NCI-H2081 (cell line): ENCODE results near the gene ZFYVE1.
"Not testable (repeated sequence)": the region's sequence is repeated elsewhere in the genome, so short reads cannot be mapped to it uniquely, and the experiment has no call there.

Experiments
- DNase-seq, 2 experiments: peaks; one replicate each; lab custom pipeline; 2025; lab: John Stamatoyannopoulos, UW

Gene ZFYVE1, protein sequence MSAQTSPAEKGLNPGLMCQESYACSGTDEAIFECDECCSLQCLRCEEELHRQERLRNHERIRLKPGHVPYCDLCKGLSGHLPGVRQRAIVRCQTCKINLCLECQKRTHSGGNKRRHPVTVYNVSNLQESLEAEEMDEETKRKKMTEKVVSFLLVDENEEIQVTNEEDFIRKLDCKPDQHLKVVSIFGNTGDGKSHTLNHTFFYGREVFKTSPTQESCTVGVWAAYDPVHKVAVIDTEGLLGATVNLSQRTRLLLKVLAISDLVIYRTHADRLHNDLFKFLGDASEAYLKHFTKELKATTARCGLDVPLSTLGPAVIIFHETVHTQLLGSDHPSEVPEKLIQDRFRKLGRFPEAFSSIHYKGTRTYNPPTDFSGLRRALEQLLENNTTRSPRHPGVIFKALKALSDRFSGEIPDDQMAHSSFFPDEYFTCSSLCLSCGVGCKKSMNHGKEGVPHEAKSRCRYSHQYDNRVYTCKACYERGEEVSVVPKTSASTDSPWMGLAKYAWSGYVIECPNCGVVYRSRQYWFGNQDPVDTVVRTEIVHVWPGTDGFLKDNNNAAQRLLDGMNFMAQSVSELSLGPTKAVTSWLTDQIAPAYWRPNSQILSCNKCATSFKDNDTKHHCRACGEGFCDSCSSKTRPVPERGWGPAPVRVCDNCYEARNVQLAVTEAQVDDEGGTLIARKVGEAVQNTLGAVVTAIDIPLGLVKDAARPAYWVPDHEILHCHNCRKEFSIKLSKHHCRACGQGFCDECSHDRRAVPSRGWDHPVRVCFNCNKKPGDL

DNA sequence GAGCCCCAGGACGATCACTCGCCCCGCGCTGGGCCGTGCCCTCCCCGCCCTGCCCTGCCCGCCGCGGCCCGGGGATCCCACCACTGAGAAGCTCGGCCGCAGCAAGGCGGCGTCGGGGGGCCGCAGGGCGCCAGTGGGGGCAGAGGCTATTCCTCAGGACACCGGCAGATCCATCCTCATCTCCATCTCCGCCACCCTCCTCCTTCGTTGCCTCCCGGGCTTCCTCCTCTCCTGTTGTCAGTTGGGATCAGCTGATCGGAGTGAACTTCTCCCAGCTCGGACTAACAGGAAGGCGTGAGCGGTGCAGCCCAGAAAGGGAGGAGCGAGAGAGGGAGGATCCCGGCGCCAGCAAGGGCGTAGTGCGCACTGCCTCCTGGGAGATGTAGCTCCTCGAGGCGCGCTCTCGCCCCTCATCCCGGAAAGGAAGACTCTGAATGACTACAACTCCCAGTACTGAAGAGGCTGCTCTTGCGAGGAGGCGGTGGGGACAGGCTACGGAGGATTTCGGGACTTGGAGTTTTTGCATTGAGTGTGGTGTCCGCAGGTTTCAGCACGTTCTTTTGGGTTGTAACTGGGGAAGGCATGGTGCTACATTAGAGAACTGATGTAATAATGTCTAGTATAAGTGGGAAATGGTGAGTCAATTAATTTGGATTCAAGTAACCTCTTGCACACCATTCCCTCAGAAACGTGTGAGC lies at the start of gene ZFYVE1:
ZFYVE1 (minus strand) TSS at position 262 of the 698 bp plus-strand sequence. CDS start 2,598 bp downstream, outside the sequence.
- DNase-seq: peak; percentile 96 to 98

DNA sequence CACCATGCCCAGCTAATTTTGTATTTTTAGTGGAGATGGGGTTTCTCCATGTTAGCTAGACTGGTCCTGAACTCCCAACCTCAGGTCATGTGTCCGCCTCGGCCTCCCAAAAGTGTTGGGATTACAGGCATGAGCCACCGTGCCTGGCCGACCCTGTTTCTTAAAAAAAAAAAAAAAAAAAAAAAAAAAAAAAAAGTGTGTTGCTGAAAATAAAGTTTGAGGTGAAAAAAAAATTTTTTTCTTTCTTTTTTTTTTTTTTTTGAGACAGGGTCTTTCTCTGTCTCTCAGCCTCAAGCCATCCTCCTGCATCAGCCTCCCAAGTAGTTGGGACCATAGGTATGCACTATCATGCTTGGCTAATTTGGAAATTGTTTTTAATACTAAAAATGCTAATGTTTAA lies 42.7 kb upstream of the ZFYVE1 start:
- no peak for DNase-seq

DNA sequence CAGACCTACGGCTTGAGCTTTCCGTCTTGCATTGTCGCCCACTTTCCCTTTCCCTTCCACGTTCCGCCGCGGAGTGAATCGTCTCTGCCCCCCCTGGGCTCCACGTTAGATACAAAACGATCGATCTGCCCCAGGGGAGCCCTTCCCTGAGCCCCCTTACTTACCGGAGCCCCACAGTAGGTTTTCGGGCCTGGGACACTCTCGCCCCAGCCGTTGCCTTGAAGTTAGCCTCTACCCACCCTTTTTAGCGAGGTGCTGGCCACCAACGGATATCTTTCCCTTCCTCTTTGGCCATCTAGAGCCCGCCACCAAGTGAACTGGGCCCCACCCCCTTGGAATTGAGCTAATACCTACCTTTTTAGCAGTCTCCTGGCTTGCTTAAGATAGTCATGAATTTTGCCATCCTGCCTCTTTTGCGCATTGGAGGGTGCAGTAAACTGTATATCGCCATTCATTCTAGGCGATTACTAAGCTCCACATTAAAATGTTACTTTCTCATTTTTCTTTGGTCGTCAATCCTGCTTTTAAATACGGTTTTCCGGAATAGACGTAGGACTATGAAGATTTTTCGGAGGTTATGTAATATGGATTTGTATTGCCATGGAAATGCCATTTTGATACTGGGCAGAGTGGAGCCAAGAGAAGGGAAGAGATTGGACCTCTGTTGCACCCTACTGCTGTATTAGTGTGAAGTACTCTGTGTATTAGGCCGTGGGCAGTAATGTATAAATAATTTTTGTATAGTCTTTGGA lies 32.2 kb upstream of the ZFYVE1 start:
- DNase-seq: peak in 1 of 2 experiments; percentile 27

DNA sequence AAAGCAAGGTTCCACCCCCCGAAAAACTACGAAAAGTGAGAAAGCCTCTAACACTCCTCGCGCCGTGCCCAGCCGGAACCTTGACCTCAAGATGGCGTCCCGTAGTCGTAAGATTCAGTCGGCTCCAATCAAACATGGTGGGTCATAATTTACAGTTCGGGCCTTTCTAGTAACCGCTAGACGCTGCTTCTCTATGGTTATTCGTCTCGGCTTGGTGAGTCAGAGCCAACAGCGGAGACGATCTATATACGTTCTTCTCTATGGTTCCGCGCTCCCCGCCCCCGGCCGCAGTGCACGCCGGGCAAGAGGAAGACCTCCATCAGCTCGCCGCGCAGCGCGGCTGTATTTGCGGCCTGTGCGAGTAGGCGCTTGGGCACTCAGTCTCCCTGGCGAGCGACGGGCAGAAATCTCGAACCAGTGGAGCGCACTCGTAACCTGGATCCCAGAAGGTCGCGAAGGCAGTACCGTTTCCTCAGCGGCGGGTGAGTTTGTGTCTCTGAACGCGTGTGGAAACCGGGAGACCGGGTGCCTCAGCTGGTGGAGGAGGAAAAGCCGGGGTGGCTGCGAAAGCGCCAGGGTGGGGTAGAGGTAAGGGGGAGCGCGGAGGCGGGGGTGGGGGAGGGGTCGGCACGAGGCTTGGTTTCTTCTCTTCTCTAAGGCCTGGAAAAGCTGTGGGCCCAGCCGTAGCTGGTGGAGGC lies 31.5 kb upstream of the ZFYVE1 start, which contains the start of gene RBM25:
RBM25 (plus strand) TSS at position 311 of the 698 bp plus-strand sequence. CDS start 13,108 bp downstream, outside the sequence.
- peak; percentile 96 to 99 for DNase-seq

DNA sequence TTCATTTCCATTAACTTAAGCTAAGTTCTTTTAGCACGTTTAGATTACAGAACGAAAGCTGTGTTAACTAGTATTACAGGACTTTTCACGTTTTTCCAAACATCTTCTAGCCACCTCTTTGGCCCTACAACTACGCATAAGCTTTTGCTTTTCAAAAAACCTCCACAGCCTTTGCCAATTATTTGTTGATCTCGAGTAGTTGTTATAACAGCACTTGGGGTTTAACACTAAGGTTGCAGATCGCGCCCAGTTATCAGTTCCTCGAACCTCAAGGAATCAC lies 31.0 kb upstream of the ZFYVE1 start:
- no peak for DNase-seq

DNA sequence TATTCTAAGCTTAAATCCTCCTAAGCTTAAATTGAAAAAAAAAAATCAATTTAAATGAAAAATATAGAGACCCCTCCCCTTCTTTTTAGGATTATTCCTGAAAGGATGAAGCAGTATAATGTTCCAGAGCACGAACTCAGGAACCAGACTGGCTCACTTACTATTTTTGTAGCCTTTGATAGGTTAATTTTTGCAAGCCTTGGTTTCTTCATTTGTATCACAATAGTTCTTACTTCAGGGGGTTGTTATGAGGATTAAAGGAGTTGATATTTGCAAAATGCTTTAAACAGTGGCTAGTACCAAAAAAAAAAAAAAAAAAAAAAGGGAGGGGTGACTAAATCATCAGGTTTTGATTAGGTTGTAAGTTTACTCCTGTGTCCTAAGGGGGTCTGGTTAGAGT lies 28.3 kb upstream of the ZFYVE1 start:
- DNase-seq: no peak

DNA sequence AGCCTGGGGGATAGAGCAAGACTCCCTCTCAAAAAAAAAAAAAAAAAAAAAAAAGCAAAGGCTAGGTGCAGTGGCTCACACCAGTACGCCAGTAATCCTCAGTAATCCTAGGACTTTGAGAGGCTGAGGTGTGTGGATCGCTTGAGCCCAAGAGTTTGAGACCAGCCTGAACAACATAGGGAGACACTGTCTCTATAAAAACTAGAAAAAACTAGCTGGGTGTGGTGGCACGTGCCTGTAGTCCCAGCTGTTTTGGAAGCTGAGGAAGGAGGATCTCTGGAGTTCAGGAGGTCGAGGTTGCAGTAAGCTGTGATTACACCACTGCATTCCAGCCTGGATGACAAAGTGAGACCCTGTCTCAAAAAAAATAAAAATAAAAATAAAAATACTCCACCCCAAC lies 22.5 kb upstream of the ZFYVE1 start:
- no peak for DNase-seq

DNA sequence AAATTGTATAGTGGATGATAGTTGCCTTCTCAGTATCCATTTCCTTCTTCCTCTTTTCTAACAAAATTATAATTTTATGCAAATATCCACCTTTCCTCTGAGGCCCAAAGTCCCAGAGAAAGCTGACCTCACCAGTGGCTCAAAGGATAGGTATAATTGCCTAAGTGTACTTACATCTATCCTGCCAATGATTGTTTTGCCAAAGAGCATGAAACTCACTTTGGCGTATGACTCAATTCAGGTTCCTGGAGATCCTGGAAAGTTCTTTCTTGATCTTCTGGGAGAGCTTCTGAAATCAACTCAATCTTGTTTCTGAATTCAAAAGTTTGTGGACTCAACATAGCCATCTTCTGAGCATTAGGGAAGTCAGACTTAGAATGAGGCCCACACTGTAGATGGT lies 20.9 kb upstream of the ZFYVE1 start:
- DNase-seq: no peak

DNA sequence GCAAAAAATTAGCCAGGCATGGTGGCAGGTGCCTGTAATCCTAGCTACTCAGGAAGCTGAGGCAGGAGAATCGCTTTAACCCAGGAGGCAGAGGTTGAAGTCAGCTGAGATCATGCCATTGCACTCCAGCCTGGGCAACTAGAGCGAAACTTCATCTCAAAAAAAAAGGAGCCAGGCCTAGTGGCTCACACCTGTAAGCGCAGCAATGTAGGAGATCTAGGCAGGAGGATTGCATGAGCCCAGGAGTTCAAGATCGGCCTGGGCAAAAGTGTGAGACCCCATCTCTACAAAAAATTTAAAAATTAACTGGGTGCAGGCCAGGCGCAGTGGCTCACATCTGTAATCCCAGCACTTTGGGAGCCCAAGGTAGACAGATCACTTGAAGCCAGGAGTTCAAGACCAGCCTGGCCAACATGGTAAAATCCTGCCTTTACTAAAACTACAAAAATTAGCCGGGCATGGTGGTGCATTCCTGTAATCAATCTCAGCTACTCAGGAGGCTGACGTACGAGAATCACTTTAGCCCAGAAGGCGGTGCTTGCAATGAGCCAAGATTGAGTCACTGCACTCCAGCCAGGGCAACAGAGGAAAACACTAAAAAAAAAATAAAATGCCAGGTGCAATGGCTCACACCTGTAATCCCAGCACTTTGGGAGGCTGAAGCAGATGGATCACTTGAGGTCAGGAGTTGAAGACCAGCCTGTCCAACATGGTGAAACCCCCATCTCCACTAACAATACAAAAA lies 10.0 kb upstream of the ZFYVE1 start:
- not testable (repeated sequence) for DNase-seq

DNA sequence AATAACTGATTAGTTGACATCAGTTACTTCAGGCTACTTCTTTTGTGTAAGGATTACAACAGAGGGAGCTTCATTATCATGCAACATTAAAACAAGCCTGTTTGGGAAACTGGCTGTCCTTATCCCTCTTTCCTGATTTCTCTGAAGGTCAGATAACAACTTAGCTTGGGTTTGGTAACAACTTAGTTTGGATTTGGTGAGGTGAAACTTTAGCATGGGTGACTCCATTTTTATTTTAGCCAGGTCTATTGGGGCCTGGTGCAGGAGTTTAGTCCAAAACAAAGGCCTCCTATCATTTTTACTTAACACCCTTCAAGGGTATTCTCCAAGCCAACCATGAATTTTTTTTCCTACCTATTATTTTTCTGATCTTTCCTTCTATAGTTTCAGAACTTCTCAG lies 1.1 kb upstream of the ZFYVE1 start:
- DNase-seq: no peak

DNA sequence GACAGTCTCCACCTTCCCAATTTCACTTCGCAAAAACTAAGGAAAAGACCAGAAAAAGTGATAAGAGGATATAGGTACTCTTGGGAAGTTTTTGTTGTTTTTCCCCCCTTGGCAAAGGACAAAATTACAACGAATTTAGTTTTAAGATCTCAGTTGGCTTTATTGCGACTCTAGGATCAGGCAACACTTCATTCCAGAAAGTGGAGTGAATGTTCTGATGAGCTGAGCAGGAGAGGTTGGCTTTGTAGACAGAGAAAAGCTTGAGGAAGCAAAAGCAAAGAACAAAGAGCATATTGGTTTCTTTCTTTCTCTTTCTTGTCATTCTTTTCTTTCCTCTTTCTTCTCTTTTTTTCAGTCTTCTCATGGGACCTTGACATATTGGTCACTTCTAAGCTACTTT lies 640 bp upstream of the ZFYVE1 start:
- no peak for DNase-seq

DNA sequence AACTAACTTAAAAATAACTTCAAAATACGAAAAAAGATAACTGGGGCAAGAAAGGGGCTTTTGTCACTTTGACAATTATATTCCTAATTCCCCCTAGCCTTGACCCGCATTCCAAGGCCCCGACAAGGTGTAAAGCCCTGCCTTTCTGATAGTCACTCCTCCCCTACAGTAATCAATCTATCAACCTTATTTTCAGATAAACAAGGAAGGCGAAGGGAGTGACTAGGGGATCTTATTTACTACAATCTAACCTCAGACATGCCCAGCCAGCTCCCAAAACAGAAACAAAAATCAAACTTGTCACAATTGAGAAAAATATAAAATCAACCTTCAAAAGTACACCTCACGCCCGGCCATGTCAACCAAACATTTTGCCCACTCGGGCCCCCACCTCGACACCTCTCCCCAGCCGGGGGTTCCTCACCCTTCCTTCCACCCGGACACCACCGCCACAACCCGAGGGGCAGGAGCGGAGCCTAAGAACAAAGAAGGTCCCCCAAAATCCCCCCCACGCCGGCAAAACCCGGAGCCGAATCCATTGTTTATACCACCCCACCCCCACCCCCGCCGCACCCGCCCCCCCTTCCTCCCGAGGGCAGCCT lies 562 bp downstream of the ZFYVE1 start:
- no peak for DNase-seq

DNA sequence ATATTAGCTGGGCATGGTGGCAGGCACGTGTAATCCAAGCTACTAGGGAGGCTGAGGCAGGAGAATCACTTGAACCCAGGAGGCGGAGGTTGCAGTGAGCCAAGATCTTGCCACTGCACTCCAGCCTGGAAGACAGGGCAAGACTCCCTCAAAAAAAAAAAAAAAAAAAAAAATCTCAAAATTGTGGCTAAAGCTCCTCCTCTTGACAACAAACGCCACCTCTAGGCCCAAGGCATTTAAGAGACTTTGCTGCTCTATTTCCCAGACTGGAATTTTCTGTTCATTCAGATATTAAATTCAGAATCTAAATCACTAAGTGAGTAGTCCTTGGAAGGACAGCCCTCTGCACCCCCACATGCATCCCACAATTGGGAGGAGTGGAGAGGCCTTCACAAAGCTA lies 1.4 kb downstream of the ZFYVE1 start:
- DNase-seq: no peak

DNA sequence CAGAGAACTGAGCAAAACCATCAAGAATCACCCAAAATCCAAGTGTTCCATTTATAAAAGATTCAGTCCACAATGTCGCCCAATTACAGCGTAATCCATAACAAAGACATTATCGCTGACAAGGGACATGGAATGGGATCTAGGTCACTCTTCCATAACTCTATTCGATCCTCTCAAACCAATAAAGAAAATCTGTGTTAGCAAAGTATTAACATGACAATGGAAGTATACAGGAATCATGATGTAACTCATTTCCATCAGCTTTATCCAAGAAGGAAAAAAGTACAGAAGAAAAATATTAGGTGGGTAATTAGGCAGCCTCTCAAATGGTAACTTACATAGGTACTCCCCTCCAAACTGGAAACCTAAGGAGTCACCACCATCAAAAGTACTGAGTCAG lies 4.9 kb downstream of the ZFYVE1 start:
- DNase-seq: no peak

DNA sequence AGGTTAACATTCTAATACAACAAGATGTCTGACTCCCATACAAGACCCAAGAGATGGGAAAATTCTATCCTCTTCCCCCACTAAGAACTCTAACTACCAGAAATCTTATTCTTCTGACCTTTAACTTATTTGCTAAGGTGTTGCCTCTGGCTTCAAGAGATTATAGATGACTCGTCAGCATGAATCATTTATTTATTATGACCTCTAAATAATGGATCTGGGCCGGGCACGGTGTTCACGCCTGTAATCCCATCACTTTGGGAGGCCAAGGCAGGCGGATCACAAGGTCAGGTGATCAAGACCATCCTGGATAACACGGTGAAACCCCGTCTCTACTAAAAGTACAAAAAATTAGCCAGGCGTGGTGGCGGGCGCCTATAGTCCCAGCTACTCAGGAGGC lies 10.9 kb downstream of the ZFYVE1 start:
- not testable (repeated sequence) for DNase-seq

DNA sequence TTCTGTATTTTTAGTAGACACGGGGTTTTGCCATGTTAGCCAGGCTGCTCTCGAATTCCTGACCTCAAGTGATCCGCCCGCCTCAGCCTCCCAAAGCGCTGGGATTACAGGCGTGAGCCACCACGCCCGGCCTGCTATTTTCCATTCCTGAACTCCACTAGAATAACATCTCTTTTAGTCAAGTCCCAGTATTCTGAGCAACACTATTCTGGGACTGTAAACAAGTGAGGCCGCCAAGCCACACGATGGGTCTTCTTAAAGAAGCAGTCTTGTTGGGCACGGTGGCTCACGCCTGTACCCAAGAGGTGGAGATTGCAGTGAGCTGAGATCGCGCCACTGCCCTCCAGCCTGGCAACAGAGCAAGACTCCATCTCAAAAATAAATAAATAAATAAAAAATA lies 11.4 kb downstream of the ZFYVE1 start:
- not testable (repeated sequence) for DNase-seq

DNA sequence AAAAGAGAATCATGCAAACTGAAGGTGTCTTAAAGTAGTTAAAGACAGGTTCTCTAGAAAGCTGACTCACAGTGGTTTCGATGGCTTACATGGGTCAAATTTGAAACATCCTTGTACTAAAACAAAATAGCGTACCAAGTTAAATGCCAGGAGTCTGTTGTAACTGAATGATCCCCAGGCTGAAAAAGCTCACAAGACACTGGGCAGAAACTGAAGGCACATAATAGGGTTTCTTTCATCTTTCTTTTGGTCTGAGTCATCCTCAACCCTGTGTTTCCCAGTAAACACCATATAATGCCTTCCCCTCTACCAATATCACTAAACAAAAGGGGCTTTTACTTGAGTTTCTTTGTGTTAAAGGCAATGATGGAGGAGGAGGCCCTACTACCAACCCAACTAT lies 12.8 kb downstream of the ZFYVE1 start:
- DNase-seq: no peak

DNA sequence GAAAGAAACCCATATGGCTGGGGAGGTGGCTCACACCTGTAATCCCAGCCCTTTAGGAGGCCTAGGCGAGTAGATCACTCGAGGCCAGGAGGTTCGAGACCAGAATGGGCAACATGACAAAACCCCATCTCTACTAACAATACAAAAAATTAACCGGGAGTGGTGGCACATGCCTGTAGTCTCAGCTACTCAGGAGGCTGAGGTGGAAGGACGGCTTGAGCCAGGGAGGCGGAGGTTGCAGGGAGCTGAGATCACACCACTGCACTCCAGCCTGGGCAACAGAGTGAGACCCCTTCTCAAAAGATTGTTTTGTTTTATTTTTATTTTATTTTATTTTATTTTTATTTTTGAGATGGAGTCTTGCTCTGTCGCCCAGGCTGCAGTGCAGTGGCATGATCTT lies 15.7 kb downstream of the ZFYVE1 start:
- DNase-seq: not testable (repeated sequence)

DNA sequence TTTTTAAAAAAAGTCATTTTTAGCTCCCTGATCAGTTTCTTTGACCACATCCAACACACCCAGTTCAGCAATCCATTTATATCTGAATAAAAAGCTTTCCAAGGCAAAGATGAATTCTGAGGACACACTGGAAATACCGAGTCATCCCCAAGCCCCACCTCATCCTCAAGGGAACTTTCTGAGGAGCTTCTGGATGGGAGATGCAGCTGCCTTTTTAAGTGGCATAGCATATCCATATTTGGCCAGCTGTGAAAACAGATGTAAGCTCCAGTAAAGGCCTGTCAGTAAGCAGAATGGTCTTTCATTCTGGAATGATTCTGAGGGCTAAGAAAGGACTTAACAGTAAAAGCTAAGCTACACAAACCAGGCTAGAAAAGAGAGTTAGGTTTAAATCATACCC lies 18.4 kb downstream of the ZFYVE1 start:
- no peak for DNase-seq

DNA sequence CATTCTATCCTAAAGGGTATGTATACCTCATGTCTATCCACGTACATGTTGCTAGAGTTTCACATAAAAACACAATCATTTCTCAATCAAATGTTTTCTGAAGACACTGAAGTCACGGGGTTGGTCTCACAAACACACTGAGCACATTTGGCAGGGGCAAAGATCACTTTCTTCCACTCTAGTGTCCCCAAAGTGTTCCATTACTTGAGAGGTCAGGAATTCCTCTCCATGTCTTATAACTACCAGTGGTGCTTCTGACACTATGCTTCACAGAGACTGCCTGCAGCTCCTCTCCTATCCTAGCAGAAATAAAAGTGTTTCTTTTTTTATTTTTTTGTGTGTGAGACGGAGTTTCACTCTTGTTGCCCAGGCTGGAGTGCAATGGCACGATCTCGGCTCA lies 19.1 kb downstream of the ZFYVE1 start:
- no peak for DNase-seq
